WI38 (cell line): ENCODE data around the gene RDH8.

Experiments
- H3K4me3 ChIP-seq: 2 replicates; pipeline ENCODE4 v1.5.1; 2011; ENCODE audit warnings: low read depth, mild to moderate bottlenecking, control low read depth, low read length
- CTCF ChIP-seq: IDR thresholded peaks from 2 replicates; pipeline ENCODE4 v1.5.1; 2012; ENCODE audit warnings: low read depth, mild to moderate bottlenecking, control low read depth, low read length

RDH8 gene

GRCh38 chr19:9971166-9971897 lies 42.0 kb upstream of the RDH8 start:
- no peak for TF ChIP-seq CTCF

GRCh38 chr19:9972103-9972502 lies 41.2 kb upstream of the RDH8 start:
- TF ChIP-seq CTCF = no peak
- H3K4me3 ChIP-seq = no peak overlapping the region

More at GRCh38 chr19:9971166-9971897, 42.0 kb upstream of the RDH8 start:
- no peak overlapping the region for H3K4me3 ChIP-seq

GRCh38 chr19:9981406-9982260 lies 31.6 kb upstream of the RDH8 start:
- no peak for TF ChIP-seq CTCF
- no peak overlapping the region for H3K4me3 ChIP-seq

GRCh38 chr19:9986787-9987281 lies 26.4 kb upstream of the RDH8 start:
- no peak for TF ChIP-seq CTCF
- no peak overlapping the region for H3K4me3 ChIP-seq

- no peak for TF ChIP-seq CTCF
- no peak overlapping the region for H3K4me3 ChIP-seq
These were observed 23.8 kb upstream of the RDH8 start for GRCh38 chr19:9989504-9989903.

- no peak for TF ChIP-seq CTCF
- no peak overlapping the region for H3K4me3 ChIP-seq
These were observed 21.7 kb upstream of the RDH8 start for GRCh38 chr19:9991425-9992191.
